NCI-H1048 (cell line): ENCODE data around the gene TMEM266.
"Not testable (repeated sequence)": the region's sequence is repeated elsewhere in the genome, so short reads cannot be mapped to it uniquely, and the experiment has no call there.

Source experiments
- DNase-seq: peaks from one replicate; lab custom pipeline; 2025; lab: John Stamatoyannopoulos, UW

TMEM266 gene

GRCh38 chr15:76059320-76060117 lies at the start of gene TMEM266:
TMEM266 (plus strand) TSS chr15:76059985; CDS start chr15:76134264, 74,279 bp downstream.
- DNase-seq: peak; percentile 26

GRCh38 chr15:76010613-76011012 lies 49.2 kb upstream of the TMEM266 start:
- no peak for DNase-seq

- no peak for DNase-seq
These were observed 47.9 kb upstream of the TMEM266 start, which contains the start of gene NRG4 for GRCh38 chr15:76011627-76012551. NRG4 (minus strand) TSS chr15:76012424; CDS start chr15:76011230, 1,194 bp downstream.

GRCh38 chr15:76013470-76013869 lies 46.3 kb upstream of the TMEM266 start:
- DNase-seq: not testable (repeated sequence)

- DNase-seq: no peak
These were observed 35.6 kb upstream of the TMEM266 start for GRCh38 chr15:76024021-76024768.

GRCh38 chr15:76032046-76032445 lies 27.7 kb upstream of the TMEM266 start:
- no peak for DNase-seq

GRCh38 chr15:76033438-76033837 lies 26.3 kb upstream of the TMEM266 start:
- no peak for DNase-seq

- no peak for DNase-seq
These were observed 25.7 kb upstream of the TMEM266 start for GRCh38 chr15:76034111-76034510.

- no peak for DNase-seq
These were observed 24.2 kb upstream of the TMEM266 start for GRCh38 chr15:76035593-76035992.

GRCh38 chr15:76038512-76038911 lies 21.3 kb upstream of the TMEM266 start:
- no peak for DNase-seq

GRCh38 chr15:76054201-76054600 lies 5.6 kb upstream of the TMEM266 start:
- not testable (repeated sequence) for DNase-seq

- no peak for DNase-seq
These were observed 2.9 kb upstream of the TMEM266 start for GRCh38 chr15:76056931-76057330.

- DNase-seq: peak; percentile 5
These were observed 2.3 kb upstream of the TMEM266 start for GRCh38 chr15:76057332-76058000.

- DNase-seq: no peak
These were observed 968 bp upstream of the TMEM266 start for GRCh38 chr15:76058714-76059319.

GRCh38 chr15:76060118-76060989 lies 569 bp downstream of the TMEM266 start:
- no peak for DNase-seq

GRCh38 chr15:76061700-76062099 lies 1.9 kb downstream of the TMEM266 start:
- no peak for DNase-seq

GRCh38 chr15:76062286-76062685 lies 2.5 kb downstream of the TMEM266 start:
- DNase-seq: no peak

- DNase-seq: no peak
These were observed 4.6 kb downstream of the TMEM266 start for GRCh38 chr15:76064375-76064774.

GRCh38 chr15:76065245-76065644 lies 5.5 kb downstream of the TMEM266 start:
- DNase-seq: no peak

GRCh38 chr15:76065793-76066192 lies 6.0 kb downstream of the TMEM266 start:
- DNase-seq: no peak
